ENCODE results near the gene GABBR2.

Gene GABBR2

DNA sequence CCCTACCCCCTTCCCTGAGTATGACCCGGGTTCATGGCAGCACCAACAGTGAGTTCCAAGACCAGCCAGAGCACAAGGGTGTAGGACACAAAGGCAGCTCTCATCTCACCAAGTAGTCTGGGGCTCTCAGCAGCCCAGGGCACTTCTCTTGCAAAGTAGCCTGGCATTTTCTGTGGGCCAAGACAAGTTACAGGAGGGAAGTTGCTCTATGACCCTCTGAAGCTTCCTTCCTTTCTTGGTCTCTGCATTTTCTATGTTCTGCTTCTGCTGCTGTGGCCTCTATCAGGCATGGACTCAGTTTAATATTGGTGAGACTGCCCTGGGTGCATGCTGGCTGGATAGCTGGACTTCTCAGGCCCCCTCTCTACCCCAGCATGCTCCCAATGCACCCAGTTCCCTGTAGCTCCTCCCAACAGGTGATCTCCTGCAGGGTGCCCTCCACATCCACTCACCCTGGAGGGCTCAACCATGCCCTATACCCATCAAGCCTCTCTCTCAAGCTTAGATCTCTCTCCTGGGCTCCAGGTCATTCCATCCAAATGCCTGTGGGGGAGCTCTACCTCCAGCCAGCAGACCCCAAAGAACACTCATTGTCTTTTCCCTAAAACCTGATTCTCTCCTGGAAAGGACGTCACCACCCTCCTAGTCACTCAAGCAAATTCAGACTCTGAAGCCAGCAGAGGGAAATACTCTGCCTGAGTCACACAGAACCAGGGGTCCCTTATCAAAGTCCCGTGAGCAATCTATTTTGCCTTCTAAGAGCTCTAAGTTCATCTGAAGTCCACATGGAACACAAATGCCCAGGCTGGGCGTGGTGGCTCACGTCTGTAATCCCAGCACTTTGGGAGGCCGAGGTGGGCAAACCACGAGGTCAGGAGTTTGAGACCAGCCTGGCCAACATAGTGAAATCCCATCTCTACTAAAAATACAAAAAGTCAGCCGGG lies 467.1 kb downstream of the GABBR2 start:
- no peak for DNase-seq

- DNase-seq = no peak
Observed at GRCh38 chr9:98240475-98240874, 468.3 kb downstream of the GABBR2 start.

Measured in NCI-H1436 treated with DMSO at 0.1 percent for 48 hours (cell line).